ENCODE results near the gene RHCE.
"Not testable (repeated sequence)": the region's sequence is repeated elsewhere in the genome, so short reads cannot be mapped to it uniquely, and the experiment has no call there.

DNA sequence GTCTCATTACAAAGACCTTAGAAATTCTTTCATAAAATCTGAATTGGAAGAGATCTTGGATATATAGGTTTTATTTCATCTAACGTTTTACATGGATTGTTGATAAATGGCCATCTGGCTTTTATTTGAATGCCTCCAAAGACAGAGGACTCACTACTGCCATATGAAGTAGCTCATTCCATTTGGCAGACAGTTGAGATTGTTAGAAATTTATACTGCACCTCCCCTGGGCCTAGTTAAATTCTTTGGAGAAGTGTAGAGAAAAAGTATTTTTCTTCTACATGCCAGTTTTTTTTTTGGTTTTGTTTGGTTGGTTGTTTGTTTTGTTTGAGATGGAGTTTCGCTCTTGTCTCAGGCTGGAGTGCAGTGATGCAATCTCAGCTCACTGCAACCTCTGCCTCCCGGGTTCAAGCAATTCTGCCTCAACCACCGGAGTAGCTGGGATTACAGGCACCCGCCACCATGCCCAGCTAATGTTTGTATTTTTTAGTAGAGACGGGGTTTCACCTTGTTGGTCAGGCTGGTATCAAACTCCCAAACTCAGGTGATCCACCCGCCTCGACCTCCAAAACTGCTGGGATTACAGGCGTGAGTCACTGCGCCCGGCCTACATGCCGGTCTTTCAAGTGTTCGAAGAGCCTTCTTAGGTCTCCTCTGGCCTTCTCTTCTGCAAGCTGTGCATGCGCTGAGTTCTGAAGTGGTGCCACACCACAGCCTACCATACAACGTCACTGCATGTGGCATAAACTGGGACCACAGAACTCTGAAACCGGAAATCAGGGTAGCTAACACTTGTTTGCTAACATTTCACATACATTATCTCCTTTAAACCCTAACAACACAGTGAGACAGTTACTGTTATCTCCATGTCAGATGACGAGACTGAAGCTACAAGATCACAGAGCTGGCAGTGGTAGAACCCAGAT is 57.7 kb downstream of the RHCE start:
- not testable (repeated sequence) for TF ChIP-seq CTCF (IDR thresholded peaks at IDR 0.05; ENCODE audit: insufficient read depth, low read depth, low read length); EZH2 (IDR thresholded peaks at IDR 0.05; ENCODE audit: insufficient read depth, low read length)
